IPS-18a (cell line): ENCODE measurements around the gene HLA-DMB.
"Not testable (repeated sequence)": the region's sequence is repeated elsewhere in the genome, so short reads cannot be mapped to it uniquely, and the experiment has no call there.

Source experiments
- H3K27ac ChIP-seq: one replicate; pipeline ENCODE4 v1.5.1; 2013; ENCODE audit warnings: low read length
- H3K27me3 ChIP-seq: one replicate; pipeline ENCODE4 v1.6.1; 2013; ENCODE audit warnings: mild to moderate bottlenecking, low read length; ENCODE audit not compliant: control insufficient read depth, insufficient read depth
- H3K36me3 ChIP-seq: one replicate; pipeline ENCODE4 v1.6.1; 2013; ENCODE audit warnings: low read depth, low read length; ENCODE audit not compliant: control insufficient read depth
- H3K4me1 ChIP-seq: one replicate; pipeline ENCODE4 v1.6.1; 2013; ENCODE audit warnings: low read depth, low read length; ENCODE audit not compliant: control insufficient read depth
- H3K4me3 ChIP-seq: one replicate; pipeline ENCODE4 v1.5.1; 2013; ENCODE audit warnings: low read length
- H3K9ac ChIP-seq: one replicate; pipeline ENCODE4 v1.6.1; 2013; ENCODE audit warnings: mild to moderate bottlenecking, low read length, moderate library complexity
- H3K9me3 ChIP-seq: one replicate; pipeline ENCODE4 v1.6.1; 2013; ENCODE audit warnings: low read depth, low read length; ENCODE audit not compliant: control insufficient read depth

HLA-DMB gene

GRCh38 chr6:32945108-32945760 is 4.4 kb upstream of the HLA-DMB start:
- no peak overlapping the region for H3K27ac ChIP-seq
- H3K4me1 ChIP-seq = peaks cover 12% of the 10 kb centered on the region
- no peaks in the 10 kb centered on the region for H3K9me3 ChIP-seq
- H3K9ac ChIP-seq = no peak overlapping the region
- no peak overlapping the region for H3K4me3 ChIP-seq
- H3K36me3 ChIP-seq = no peaks in the 10 kb centered on the region
- H3K27me3 ChIP-seq = no peaks in the 10 kb centered on the region

- Histone ChIP-seq H3K9me3 (no peaks in the 10 kb centered on the region), H3K27me3 (no peaks in the 10 kb centered on the region), H3K4me3 (no peak overlapping the region), H3K27ac (no peak overlapping the region), H3K36me3 (no peaks in the 10 kb centered on the region), H3K9ac (no peak overlapping the region), H3K4me1 (peaks cover 12% of the 10 kb centered on the region)
These were observed 3.2 kb upstream of the HLA-DMB start for GRCh38 chr6:32943864-32944649.

GRCh38 chr6:32942555-32943123 is 1.8 kb upstream of the HLA-DMB start:
- H3K27ac ChIP-seq, H3K36me3 ChIP-seq, H3K27me3 ChIP-seq, H3K9ac ChIP-seq, H3K4me1 ChIP-seq, H3K4me3 ChIP-seq, H3K9me3 ChIP-seq: not testable (repeated sequence)

GRCh38 chr6:32941214-32941768 is 463 bp upstream of the HLA-DMB start:
- peak overlapping the region; percentile 64 for H3K4me3 ChIP-seq
- H3K27me3 ChIP-seq = no peaks in the 10 kb centered on the region
- H3K9me3 ChIP-seq = no peaks in the 10 kb centered on the region
- no peak overlapping the region for H3K9ac ChIP-seq
- no peaks in the 10 kb centered on the region for H3K36me3 ChIP-seq
- H3K27ac ChIP-seq = no peak overlapping the region
- peaks cover 7% of the 10 kb centered on the region for H3K4me1 ChIP-seq

GRCh38 chr6:32938494-32938893 is 2.3 kb downstream of the HLA-DMB start:
- Histone ChIP-seq H3K27ac (no peak overlapping the region), H3K9ac (no peak overlapping the region), H3K27me3 (no peaks in the 10 kb centered on the region), H3K4me3 (no peak overlapping the region), H3K4me1 (peaks cover 7% of the 10 kb centered on the region), H3K9me3 (no peaks in the 10 kb centered on the region), H3K36me3 (no peaks in the 10 kb centered on the region)

GRCh38 chr6:32937230-32937633 is 3.6 kb downstream of the HLA-DMB start:
- Histone ChIP-seq H3K36me3 (no peaks in the 10 kb centered on the region), H3K4me3 (no peak overlapping the region), H3K27me3 (no peaks in the 10 kb centered on the region), H3K27ac (no peak overlapping the region), H3K9me3 (no peaks in the 10 kb centered on the region), H3K4me1 (peaks cover 7% of the 10 kb centered on the region), H3K9ac (no peak overlapping the region)

GRCh38 chr6:32936239-32937152 is 4.3 kb downstream of the HLA-DMB start:
- Histone ChIP-seq H3K4me1 (peaks cover 7% of the 10 kb centered on the region), H3K9ac (no peak overlapping the region), H3K4me3 (no peak overlapping the region), H3K36me3 (no peaks in the 10 kb centered on the region), H3K27me3 (no peaks in the 10 kb centered on the region), H3K9me3 (no peaks in the 10 kb centered on the region), H3K27ac (no peak overlapping the region)

GRCh38 chr6:32935551-32936238 is 5.1 kb downstream of the HLA-DMB start:
- Histone ChIP-seq H3K4me1 (no peaks in the 10 kb centered on the region), H3K27ac (no peak overlapping the region)

GRCh38 chr6:32933661-32934085 is 7.2 kb downstream of the HLA-DMB start:
- Histone ChIP-seq H3K4me1 (no peaks in the 10 kb centered on the region), H3K9ac (no peak overlapping the region)

More at GRCh38 chr6:32935551-32936238, 5.1 kb downstream of the HLA-DMB start:
- Histone ChIP-seq H3K27me3 (no peaks in the 10 kb centered on the region), H3K9ac (no peak overlapping the region), H3K36me3 (no peaks in the 10 kb centered on the region), H3K9me3 (no peaks in the 10 kb centered on the region), H3K4me3 (no peak overlapping the region)

GRCh38 chr6:32932132-32932868 is 8.5 kb downstream of the HLA-DMB start:
- no peak overlapping the region for H3K9ac ChIP-seq
- no peaks in the 10 kb centered on the region for H3K9me3 ChIP-seq
- H3K36me3 ChIP-seq = no peaks in the 10 kb centered on the region
- no peaks in the 10 kb centered on the region for H3K27me3 ChIP-seq
- H3K4me3 ChIP-seq = no peak overlapping the region
- H3K27ac ChIP-seq = no peak overlapping the region
- H3K4me1 ChIP-seq = no peaks in the 10 kb centered on the region

More at GRCh38 chr6:32933661-32934085, 7.2 kb downstream of the HLA-DMB start:
- Histone ChIP-seq H3K36me3 (no peaks in the 10 kb centered on the region), H3K9me3 (no peaks in the 10 kb centered on the region), H3K27me3 (no peaks in the 10 kb centered on the region), H3K27ac (no peak overlapping the region), H3K4me3 (no peak overlapping the region)
